Gastroesophageal sphincter (tissue), 4 donors: Measurements from ENCODE around the gene F2. TPM values are rescaled to one million over a fixed set of nuclear protein-coding genes. Genes with fewer than 3 reads are reported as not detected.

Source experiments
- ATAC-seq: fragments of 150-250 bp; one replicate; pipeline ENCODE4 v1.9.1; 2016; ENCODE audit warnings: mild to moderate bottlenecking, moderate library complexity
- H3K27ac ChIP-seq, 4 donors: fragments of 200-600 bp; sonication (generic) in 3 of 4; 1 replicate in 3 of 4; 2 replicates in 1 of 4; pipeline ENCODE4 v1.5.1; 2016 to 2019
- H3K27me3 ChIP-seq: fragments of 200-600 bp; sonication (generic); one replicate; pipeline ENCODE4 v1.5.1; 2019
- H3K36me3 ChIP-seq, 2 donors: fragments of 200-600 bp; sonication (generic); one replicate each; pipeline ENCODE4 v1.5.1; 2019; ENCODE audit warnings: control low read depth in 1 of 2
- H3K4me1 ChIP-seq, 3 donors: fragments of 200-600 bp; sonication (generic); 1 replicate in 2 of 3; 2 replicates in 1 of 3; pipeline ENCODE4 v1.5.1; 2016 to 2019; ENCODE audit warnings: control low read depth in 2 of 3
- H3K4me3 ChIP-seq, 2 donors: fragments of 200-600 bp; sonication (generic); one replicate each; pipeline ENCODE4 v1.5.1; 2019; ENCODE audit warnings: mild to moderate bottlenecking in 1 of 2, moderate library complexity in 1 of 2
- H3K9me3 ChIP-seq, 3 donors: fragments of 200-600 bp; sonication (generic); one replicate each; pipeline ENCODE4 v1.5.1; 2017 to 2019; ENCODE audit warnings: control low read depth in 2 of 3
- EP300 ChIP-seq: sonication (generic); formaldehyde crosslinking; IDR thresholded peaks from one replicate; pipeline ENCODE4 v1.6.1; 2017; ENCODE audit warnings: antibody characterized with exemption, mild to moderate bottlenecking
- POLR2A ChIP-seq, 2 donors: fragments of 450-650 bp; IDR thresholded peaks; one replicate each; pipeline ENCODE4 v1.6.1; 2017; ENCODE audit warnings: antibody characterized with exemption in 2 of 2, mild to moderate bottlenecking in 2 of 2, moderate library complexity in 1 of 2
- POLR2AphosphoS5 ChIP-seq: sonication (generic); formaldehyde crosslinking; IDR thresholded peaks from one replicate; pipeline ENCODE4 v1.6.1; 2017; ENCODE audit warnings: antibody characterized with exemption
- WGBS, 2 donors: methylation state at CpG; one replicate each; pipeline ENCODE4 v1.1.5; 2018; ENCODE audit warnings: low coverage in 1 of 2; 5-methylcytosine and 5-hydroxymethylcytosine counted together
- total RNA-seq, 4 donors: library from RNA; depleted of rRNA; stranded (reverse); fragments of >200 nt; gene quantifications; one replicate each; pipeline ENCODE4 v1.1.0, GENCODE V29; 2016
- TF ChIP-seq, protein P1 (sequence below), 4 experiments: fragments of 200-600 bp in 2 of 4; fragments of 450-650 bp in 2 of 4; sonication (generic) in 1 of 4; IDR thresholded peaks; one replicate each; pipeline ENCODE4 v1.5.1; 2017 to 2019; ENCODE audit warnings: antibody characterized with exemption in 4 of 4, mild to moderate bottlenecking in 2 of 4, moderate library complexity in 2 of 4

F2 gene
- total RNA-seq, 4 donors from 2014 or later = 0.62 to 3.6 TPM; not detected in 2

DNA sequence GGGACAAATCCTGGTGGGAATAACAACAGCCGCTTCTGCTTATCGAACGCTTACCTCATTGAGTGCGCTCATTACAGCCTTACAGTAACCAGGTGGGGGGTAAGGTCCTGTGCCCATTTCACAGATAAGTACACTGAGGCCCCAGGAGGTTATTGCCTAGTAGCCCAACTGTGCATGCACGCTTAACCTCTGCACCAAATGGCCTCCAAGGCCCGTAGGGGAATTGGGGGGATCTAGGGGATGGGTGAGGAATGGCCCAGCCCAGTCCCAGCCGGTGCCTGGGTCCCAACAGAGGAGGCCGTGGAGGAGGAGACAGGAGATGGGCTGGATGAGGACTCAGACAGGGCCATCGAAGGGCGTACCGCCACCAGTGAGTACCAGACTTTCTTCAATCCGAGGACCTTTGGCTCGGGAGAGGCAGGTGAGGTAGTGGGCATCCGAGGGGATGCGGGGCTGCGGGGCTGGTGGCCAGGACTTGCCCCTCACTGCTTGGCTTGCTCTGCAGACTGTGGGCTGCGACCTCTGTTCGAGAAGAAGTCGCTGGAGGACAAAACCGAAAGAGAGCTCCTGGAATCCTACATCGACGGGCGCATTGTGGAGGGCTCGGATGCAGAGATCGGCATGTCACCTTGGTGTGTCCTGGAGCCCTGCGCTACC, 7.3 kb downstream of the F2 start:
- H3K36me3 ChIP-seq = no peaks in the 10 kb centered on the region
- H3K9me3 ChIP-seq = no peaks in the 10 kb centered on the region
- WGBS, 2 donors = 90 to 93% methylated on average over 9 to 18 of the region's 26 CpGs
- H3K27me3 ChIP-seq = no peaks in the 10 kb centered on the region
- no peak overlapping the region for H3K27ac ChIP-seq
- no peak overlapping the region for H3K4me3 ChIP-seq
- H3K4me1 ChIP-seq = no peaks in the 10 kb centered on the region
- no peak for ATAC-seq
- TF ChIP-seq POLR2A (IDR thresholded peaks at IDR 0.05) (no peak), EP300 (no peak), POLR2AphosphoS5 (no peak)
- TF ChIP-seq, protein P1, sequence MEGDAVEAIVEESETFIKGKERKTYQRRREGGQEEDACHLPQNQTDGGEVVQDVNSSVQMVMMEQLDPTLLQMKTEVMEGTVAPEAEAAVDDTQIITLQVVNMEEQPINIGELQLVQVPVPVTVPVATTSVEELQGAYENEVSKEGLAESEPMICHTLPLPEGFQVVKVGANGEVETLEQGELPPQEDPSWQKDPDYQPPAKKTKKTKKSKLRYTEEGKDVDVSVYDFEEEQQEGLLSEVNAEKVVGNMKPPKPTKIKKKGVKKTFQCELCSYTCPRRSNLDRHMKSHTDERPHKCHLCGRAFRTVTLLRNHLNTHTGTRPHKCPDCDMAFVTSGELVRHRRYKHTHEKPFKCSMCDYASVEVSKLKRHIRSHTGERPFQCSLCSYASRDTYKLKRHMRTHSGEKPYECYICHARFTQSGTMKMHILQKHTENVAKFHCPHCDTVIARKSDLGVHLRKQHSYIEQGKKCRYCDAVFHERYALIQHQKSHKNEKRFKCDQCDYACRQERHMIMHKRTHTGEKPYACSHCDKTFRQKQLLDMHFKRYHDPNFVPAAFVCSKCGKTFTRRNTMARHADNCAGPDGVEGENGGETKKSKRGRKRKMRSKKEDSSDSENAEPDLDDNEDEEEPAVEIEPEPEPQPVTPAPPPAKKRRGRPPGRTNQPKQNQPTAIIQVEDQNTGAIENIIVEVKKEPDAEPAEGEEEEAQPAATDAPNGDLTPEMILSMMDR (IDR thresholded peaks at IDR 0.05) = no peak

DNA sequence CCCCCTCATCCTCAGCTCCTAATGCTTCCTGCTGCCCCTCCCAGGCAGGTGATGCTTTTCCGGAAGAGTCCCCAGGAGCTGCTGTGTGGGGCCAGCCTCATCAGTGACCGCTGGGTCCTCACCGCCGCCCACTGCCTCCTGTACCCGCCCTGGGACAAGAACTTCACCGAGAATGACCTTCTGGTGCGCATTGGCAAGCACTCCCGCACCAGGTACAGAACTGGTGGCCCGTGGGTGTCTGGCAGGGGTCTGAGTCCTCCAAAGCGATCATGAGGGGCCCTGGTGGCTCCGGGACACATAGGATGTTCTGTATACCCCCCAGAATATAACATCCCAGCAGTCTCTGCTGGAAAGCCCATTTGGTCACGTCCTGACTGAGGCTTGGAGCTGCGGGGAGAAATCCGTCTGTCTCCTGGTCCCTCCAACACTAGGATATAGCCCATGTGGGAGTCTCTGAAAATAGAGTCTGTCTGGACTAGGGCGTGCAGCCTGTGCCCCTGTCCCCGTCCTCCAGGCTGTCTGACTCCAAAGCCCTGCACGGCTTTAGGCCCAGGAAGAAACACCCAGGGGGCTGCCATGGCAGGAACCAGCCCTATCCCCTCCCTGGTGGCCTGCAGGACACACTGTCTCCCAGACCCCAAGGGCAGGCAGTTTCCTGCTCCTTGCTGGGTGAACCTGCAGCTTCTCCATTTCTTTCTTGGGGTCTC, 9.1 kb downstream of the F2 start:
- TF ChIP-seq EP300 = no peak
- TF ChIP-seq POLR2A (IDR thresholded peaks at IDR 0.05) = no peak
- TF ChIP-seq, protein P1 (IDR thresholded peaks at IDR 0.05) = no peak
- no peak for TF ChIP-seq POLR2AphosphoS5
- Histone ChIP-seq H3K4me1 (no peaks in the 10 kb centered on the region), H3K27me3 (no peaks in the 10 kb centered on the region), H3K4me3 (no peak overlapping the region), H3K9me3 (no peaks in the 10 kb centered on the region), H3K36me3 (no peaks in the 10 kb centered on the region), H3K27ac (no peak overlapping the region)
- ATAC-seq = no peak
- 63 to 95% methylated on average over 2 to 4 of the region's 17 CpGs for WGBS, 2 donors

DNA sequence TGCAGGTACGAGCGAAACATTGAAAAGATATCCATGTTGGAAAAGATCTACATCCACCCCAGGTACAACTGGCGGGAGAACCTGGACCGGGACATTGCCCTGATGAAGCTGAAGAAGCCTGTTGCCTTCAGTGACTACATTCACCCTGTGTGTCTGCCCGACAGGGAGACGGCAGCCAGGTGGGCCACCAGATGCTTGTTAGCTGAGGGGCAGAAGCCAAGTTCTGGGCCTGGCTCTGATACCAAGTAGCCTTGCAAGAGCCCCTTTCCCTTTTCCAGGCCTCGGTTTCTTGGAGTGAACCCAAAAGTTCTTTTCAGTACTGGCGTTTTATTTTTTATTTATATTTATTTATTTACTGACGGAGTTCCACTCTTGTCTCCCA, 9.6 kb downstream of the F2 start:
- Histone ChIP-seq H3K36me3 (no peaks in the 10 kb centered on the region), H3K4me1 (no peaks in the 10 kb centered on the region), H3K4me3 (no peak overlapping the region), H3K9me3 (no peaks in the 10 kb centered on the region), H3K27ac (no peak overlapping the region), H3K27me3 (no peaks in the 10 kb centered on the region)
- WGBS, 2 donors = 73 to 94% methylated on average over 5 to 7 of the region's 9 CpGs
- TF ChIP-seq, protein P1 (IDR thresholded peaks at IDR 0.05) = no peak
- no peak for TF ChIP-seq POLR2AphosphoS5
- TF ChIP-seq EP300 = no peak
- TF ChIP-seq POLR2A (IDR thresholded peaks at IDR 0.05) = no peak
- ATAC-seq = no peak

DNA sequence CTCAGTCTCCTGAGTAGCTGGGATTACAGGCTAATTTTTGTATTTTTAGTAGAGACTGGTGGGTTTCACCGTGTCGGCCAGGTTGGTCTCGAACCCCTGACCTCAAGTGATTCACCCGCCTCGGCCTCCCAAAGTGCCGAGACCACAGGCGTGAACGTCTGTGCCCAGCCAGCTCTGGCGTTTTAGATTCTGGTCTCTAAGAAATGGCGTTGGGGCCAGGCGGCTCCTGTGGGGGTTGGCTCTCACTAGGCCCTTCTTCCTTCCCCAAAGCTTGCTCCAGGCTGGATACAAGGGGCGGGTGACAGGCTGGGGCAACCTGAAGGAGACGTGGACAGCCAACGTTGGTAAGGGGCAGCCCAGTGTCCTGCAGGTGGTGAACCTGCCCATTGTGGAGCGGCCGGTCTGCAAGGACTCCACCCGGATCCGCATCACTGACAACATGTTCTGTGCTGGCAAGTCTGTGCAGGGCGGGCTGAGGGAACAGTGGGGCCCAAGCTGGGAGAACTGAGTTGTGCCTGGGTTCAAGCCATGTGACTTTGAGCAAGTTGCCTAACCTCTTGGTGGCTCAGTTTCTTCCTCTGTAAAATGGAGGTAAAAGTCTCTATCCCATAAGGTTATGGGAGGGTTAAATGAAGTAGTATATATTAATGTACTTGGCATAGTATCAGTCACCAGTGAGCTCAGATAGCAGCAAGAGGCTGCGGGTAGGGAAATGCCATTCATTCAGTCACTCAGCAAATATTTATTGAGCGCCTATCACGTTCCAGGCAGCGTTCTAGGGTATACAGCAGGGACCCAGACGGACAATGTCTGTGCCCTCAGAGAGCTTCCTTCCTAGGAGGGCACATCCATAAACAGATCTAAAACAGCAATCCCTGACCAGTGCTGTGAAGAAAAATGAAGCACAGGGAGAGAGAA, 10.4 kb downstream of the F2 start:
- no peak for ATAC-seq

More for the DNA sequence above, 10.4 kb downstream of the F2 start:
- TF ChIP-seq POLR2AphosphoS5 (no peak), POLR2A (IDR thresholded peaks at IDR 0.05) (no peak), EP300 (no peak)
- TF ChIP-seq, protein P1 (IDR thresholded peaks at IDR 0.05) = no peak
- Histone ChIP-seq H3K27ac (no peak overlapping the region), H3K4me3 (no peak overlapping the region), H3K4me1 (no peaks in the 10 kb centered on the region), H3K27me3 (no peaks in the 10 kb centered on the region), H3K9me3 (no peaks in the 10 kb centered on the region), H3K36me3 (no peaks in the 10 kb centered on the region)
- 52 to 80% methylated on average over 4 to 5 of the region's 24 CpGs for WGBS, 2 donors
